HG02970 (cell line): ENCODE data around the gene FBP2.
"Not testable (repeated sequence)": the region's sequence is repeated elsewhere in the genome, so short reads cannot be mapped to it uniquely, and the experiment has no call there.

ENCODE experiments used
- ATAC-seq: cut with Tn5 transposase; IDR thresholded peaks from one replicate; pipeline ENCODE4 v1.9.1; 2021; ENCODE audit warnings: mild to moderate bottlenecking, moderate library complexity, moderate number of reproducible peaks; ENCODE audit not compliant: unreplicated experiment, low FRiP score

The FBP2 gene

DNA sequence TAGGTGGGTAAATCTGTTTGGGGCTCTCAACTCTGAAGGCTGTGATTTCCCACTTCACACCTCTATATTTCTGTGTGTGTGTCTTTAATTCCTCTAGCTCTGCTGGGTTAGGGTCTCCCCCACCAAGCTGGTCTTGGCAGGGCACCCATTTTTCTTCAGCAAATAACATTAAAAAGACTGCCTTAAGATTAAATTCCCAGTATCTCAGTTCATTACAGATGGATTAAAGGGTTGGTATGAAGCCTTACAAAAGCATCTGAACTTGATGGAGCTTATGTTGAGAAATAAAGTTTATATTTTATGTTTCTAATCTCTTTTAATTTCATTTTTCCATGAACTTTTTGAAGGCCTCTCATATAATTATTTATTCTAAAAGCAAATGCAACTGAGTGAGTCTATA, 27.1 kb downstream of the FBP2 start:
- ATAC-seq, result no peak

DNA sequence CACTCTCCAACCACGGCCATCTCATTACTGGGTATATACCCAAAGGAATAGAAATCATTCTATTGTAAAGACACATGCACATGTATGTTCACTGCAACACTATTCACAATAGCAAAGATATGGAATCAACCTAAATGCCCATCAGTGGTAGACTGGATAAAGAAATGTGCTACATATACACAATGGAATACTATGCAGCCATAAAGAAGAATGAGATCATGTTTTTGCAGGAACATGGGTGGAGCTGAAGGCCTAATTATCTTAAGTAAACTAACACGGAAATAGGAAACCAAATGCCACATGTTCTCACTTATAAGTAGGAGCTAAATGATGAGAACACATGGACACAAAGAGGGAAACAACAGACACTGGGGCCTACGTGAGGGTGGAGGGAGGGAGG, 29.3 kb downstream of the FBP2 start:
- not testable (repeated sequence) for ATAC-seq

DNA sequence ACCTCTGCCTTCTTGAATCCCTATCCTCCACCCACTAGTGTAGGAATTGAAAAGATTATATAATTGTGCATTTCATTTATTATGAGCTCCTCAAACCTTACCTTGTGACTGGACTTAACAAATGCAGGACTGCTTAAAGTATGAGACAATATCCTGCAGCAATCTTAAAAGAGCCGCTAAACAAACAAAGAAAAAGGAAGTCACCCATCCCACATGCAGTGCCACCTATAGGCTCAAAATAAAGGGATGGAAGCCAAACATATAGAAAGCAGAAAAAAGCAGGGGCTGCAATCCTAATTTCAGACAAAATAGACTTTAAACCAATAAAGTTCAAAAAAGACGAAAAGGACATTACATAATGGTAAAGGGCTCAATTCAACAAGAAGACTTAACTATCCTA, 30.1 kb downstream of the FBP2 start:
- ATAC-seq, result no peak

DNA sequence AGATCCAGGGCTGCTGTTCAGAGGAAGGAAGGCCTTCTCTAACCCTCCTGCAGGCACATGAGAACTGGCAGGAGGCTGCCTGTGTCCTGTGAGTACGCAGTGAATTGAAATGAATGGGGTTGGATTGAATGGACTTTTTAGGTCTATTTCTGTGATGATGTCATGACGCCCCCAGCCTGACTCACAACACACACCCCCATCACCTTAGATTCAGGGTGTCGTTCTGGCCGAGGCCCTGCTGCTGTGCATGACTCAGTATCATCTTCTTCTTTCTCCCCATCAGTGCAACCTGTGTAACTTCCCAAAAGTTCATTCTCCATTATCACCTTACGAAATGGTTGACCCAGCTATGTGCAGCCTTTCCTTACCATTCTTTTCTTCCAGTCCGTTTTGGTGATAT, 33.4 kb downstream of the FBP2 start:
- no peak for ATAC-seq

DNA sequence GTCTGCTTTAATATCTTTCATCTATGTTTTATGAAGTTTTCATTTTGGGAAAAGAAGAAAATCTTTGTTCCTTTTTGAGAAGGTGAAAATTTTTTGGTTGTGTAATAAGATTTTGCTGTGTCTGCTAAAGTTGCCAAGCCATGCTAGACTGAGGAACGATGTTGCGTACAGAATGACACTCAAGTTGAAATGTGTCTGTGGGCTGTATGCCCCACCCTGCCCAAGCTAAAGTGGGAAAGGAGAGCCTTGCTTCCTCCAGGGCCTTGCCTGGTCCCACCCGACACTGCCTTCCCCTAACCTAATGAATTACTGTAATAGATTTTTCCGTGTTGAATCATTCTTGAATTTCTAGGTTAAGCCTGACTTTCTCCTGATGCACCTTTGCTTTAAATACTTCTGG, 36.2 kb downstream of the FBP2 start:
- no peak for ATAC-seq

DNA sequence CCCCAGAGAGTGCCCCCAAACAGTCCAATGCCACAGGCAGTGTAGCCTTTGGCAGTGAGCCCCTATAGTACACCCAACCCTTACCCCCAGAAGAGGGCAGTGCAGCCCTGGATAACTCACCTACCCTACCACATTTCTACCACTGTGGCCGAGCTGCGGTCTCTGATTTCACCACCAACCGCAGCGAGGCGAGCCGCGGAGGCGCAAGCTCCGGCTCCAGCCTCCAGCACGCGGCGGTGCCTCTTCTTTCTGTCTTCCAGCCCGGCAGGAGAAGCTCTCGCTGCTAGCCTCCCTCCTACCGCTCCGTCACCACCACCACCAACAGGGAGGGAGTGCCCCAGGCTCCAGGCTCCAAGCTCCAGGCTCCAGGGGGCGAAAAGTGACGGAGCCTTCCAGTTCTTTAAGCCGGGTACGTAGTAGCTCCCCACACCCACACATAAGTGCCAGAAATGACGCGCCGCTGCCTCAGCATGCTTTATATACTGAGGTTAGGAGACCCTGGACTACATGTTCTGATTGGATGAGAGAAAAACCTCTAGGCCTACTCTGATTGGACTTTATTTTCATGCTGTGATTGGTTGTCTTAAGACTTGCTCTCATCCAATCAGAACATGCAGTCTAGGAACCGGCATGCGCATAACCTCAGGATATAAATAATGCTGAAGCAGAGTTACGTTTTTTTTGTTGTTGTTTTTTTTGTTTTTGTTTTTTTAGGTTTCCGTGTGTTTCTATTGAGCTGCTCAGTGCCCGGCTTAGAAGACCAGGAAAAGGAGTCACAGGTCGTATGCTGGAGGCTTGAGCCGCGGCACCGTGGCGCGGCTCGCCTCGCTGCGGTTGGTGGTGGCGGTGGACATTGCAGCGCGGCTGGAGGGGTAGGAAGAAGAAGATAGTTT, 38.9 kb downstream of the FBP2 start, which contains the start of gene PCAT7:
Gene PCAT7, plus strand, starts transcription at position 645 of the 893 bp plus-strand sequence.
- no peak for ATAC-seq

DNA sequence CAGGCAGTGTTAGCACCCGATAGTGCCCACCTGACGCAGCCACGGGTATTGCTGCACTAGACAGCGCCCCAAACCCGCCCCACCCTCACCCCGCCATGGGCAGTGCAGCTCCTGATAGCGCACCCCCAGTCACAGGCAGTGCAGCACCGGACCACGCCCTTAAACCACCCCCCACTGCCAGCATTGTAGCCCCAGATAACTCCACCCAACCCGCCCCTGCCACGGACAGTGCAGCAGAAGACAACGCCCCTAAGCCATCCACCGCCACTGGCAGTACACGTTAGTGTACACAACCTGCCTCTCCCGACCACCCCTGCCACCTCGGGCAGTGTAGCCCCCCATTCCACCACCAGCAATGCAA, 39.6 kb downstream of the FBP2 start:
- no peak for ATAC-seq

DNA sequence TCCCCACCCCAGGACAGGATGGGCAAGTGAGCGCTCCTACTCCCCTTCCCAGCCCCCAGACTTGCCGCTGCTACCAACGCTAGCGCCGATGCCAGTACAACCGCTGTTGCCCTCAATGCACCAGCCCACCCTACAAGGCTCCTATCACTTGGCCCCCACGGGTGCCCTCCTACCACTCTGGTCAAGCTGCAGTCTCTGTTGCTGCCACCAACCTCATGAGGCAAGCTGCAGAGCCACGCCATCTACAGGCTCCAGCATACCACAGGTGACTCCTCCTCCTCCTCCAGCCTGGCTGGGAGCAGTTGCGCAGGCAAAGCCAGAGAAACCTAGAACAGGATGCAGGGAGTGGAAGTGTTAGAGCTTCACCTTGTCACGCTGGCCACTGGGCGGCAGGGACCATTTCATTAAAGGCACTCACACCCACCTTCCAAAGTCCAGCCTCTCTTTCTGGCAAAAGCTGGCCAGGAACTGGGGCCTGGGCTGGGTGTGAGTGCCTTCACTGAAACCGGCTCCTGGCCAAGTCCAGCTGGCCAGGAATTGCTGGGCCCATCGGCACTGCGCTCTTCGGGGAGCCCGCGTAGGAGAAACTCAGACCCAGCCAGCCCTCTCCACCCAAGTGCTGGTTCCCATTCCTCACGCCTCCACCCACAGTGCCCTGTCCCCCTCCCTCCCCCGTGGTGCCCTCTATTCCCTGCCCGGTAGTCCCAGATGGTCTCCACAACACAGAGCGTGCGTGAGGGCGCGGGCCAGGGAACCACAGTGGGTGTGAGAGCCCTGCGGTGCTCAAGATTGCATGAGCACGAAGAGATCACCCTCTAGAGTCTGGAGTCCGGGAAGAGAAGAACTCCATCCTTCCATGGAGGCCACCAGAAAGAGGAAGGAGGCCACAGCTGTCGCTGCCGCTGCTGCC, 40.3 kb downstream of the FBP2 start:
- ATAC-seq, result no peak

DNA sequence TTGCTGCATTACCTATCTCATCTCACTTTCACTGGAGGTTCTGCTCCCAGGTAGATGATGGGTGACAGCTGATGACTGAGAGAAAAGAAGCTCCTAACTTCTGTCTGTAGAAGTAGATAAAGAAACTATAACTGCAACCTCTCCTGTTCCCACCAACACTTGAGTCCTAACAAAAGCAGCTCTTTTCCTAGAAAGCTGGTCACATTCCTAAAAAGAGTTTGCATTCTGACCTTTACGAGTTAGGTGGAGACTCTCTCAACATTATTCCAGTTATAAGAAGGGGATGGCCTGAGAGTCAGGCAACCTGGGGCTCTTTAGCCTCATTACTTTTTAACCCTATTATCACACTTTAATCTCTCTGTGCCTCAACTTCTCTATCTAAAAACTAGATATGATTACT, 47.7 kb downstream of the FBP2 start:
- no peak for ATAC-seq

DNA sequence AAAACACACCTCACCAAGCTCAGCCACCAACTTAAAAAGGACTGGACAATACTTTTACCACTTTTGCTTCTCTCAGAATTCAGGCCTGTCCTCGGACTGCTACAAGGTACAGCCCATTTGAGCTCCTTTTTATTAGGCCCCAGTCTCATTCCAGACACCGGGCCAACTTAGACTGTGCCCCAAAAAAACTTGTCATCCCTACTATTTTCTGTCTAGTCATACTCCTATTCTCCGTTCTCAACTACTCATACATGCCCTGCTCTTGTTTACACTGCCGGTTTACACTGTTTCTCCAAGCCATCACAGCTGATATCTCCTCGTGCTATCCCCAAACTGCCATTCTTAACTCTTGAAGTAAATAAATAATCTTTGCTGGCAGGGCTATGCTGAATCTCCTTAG, 49.3 kb downstream of the FBP2 start:
- not testable (repeated sequence) for ATAC-seq

DNA sequence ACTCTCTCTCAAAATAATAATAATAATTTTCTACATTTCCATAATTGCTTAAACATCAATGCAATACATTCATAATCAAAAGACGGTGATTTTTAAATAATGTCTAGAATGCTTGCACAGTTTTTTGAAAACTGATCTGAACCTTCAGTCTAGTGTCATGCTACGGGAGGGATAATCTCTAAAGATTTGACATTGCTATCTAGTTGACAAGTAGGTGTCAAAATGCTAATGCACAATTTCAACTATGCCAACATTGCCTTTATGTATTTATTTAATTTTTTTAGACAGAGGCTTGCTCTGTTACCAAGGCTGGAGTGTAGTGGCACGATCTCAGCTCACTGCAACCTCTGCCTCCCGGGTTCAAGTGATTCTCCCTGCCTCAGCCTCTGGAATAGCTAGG, 54.7 kb downstream of the FBP2 start:
- no peak for ATAC-seq

DNA sequence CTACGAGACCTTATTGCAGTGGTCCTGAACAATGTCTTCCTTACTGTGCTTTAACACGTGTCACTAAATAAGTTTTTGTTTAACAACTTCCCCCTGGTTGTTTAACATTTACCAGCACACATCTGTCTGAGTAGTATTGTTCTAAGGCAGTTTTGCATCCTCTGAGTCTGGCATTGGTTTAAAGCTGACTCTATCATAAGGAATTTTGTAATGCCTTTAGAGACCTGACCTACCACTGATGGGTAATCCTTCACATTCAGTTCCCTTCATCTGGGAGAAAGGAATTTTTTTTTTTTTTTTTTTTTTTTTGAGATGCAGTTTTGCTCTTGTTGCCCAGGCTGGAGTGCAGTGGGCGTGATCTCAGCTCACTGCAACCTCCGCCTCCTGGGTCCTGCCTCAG, 58.7 kb downstream of the FBP2 start:
- ATAC-seq, result no peak

DNA sequence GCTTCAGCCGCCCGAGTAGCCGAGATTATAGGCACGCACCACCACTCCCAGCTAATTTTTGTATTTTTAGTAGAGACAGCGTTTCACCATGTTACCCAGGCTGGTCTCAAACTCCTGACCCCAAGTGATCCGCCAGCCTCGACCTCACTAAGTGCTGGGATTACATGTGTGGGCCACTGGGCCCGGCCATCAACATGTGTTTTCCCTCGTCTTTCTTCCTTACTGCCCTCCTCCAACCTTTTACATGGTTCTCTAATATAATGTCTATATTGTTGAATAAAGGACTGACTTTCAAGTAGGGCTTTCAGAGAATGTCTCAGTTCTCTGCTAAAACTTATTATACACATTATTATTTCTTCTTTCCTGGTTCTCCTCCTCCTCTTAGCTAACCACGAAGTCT, 60.0 kb downstream of the FBP2 start:
- no peak for ATAC-seq

DNA sequence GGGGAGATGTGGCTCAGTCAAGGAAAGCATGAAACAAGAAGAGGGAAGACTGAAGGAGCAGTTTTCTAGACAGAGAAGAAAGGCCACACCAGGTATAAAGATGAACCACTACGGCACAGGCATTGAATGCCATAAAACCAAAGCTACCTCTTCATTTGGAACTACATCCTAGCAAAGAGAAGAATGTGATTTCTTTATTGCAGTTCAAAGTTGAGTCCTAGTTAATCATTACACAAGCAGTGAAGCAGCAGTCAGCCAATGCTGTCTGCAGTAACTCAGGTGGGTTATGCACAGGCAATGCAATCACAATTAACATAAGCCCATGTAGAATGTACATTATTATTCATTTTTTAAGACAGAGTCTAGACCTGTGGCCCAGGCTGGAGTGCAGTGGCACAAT, 60.5 kb downstream of the FBP2 start:
- no peak for ATAC-seq

DNA sequence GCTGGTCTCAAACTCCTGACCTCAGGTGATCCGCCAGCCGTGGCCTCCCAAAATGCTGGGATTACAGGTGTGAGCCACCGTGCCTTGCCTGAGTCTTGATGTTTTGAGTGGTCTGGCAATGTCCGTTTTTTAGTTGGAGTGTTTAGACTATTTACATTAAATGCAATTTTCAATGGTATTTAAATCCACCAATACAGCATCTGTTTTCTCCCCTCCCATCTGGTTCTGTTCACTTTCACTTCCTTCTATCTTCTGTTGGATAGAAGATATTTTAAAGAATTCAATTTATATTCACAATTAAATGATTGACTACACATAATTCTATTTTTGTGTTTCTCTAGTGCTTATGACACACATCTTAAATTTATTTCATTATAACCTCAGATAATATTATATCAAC, 64.7 kb downstream of the FBP2 start:
- ATAC-seq, result no peak

DNA sequence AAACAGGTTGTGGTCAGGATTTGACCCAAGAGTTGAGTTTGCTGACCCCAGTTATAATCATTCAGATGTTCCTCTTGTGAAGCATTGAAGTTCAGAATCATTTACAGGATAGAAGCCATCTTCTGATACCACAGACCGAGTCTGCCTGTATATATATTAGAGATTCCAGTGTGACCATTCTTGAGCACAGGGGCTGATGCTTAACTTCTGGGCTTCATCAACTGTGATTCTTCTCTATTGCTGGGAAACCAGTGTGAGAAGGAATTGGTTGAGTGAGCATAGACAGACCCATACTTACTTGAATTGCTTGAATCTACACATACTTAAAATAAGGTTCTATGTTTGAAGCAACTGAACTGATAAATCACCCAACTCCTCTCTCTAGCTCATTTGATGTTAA, 66.7 kb downstream of the FBP2 start:
- ATAC-seq, result no peak

DNA sequence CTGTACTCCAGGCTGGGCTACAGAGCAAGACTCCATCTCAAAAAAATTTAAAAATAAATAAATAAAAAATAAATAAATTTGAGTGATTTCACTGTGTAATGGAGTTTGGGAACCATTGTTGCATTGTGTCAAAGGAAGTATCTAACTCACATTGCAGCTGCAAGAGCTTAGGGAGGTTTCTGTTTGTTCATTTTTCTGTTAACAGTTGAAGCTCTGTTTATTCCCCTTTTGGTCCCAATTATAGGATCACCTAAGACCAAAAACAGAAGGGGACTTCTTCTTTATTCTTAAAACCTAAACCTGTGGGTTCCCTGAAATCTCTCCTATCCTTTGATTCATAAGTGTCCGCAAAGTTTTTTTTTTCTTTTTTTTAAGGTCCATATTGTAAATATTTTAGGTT, 67.4 kb downstream of the FBP2 start:
- no peak for ATAC-seq

DNA sequence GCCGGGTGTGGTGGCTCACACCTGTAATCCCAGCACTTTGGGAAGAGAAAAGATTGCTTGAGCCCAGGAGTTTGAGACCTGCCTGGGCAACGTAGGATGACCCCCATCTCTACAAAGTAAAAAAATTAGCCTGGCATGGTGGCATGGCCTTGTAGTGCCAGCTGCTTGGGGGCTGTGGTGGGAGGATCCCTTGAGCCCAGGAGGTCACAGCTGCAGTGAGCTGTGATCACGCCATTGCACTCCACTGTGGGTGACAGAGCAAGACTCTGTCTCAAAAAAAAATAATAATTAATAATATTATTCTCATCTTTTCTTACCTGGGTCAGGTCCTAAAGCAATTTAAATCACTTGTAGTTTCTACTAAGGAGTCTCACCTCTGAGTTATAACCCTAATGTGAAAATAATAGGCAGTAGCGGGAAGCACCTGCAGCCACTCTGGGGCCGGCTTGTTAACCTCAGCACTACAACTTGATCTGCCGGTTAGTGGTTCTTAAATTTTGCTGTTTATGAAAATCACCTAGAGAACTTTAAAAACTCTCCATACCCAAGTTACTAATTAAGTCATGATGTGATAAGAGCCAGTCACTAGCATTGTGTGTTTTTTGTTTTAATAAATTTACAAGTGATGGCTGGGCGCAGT, 68.1 kb downstream of the FBP2 start:
- no peak for ATAC-seq

DNA sequence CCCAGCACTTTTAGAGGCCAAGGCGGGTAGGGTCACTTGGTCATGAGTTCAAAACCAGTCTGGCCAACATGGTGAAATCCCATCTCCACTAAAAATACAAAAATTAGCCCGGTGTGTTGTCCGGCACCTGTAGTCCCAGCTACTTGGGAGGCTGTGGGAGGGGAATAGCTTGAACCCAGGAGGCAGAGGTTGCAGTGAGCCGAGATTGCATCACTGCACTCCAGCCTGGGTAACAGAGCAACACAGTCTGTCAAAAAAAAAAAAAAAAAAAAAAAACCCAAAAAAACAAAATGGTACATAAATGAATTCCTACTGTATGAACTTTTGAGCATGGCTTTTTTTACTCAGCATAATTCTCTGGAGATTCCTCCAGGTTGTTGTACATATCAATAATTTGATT, 76.4 kb downstream of the FBP2 start:
- ATAC-seq, result no peak

DNA sequence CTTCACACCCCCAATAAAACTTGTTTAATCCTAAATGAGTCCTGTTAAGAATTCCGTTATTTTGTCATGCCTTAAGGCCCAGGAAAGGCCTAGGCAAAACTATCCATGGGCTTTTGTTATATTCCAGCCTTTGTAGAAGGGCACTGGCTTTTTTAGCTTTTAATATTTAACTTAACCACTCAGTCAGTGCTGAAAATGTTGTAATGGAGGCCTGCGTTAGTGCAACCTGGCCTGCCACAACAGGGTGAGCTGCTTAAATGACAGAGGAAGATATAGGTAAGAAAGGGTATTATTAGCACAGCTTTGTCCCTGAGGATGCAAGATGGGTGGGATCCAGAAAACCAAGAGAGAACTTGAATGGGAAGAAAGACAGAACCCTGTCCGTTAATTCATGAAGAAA, 78.9 kb downstream of the FBP2 start:
- ATAC-seq, result no peak

DNA sequence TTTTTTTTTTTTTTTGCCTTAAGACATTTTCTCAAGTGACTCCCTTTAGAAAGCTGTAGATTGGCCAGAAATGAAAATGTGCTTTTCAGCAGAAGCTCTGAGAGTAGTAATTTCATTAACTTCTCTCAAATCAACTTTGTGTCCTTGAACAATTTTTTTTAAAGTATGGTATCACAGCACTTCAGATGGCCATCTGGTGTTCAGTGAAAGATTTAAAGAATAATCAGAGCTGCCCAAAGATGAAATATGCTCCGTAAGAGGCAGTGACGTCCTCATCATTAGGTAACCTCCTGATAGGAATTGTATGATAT, 81.7 kb downstream of the FBP2 start:
- no peak for ATAC-seq
